Esophagus muscularis mucosa (tissue), 4 donors: ENCODE data around the gene ACAA1. TPM values are rescaled to one million over a fixed set of nuclear protein-coding genes. Genes with fewer than 3 reads are reported as not detected.

ENCODE experiments used
- DNase-seq: peaks from one replicate; pipeline ENCODE4 v3.0.0-alpha.2; 2017; ENCODE audit errors: extremely low spot score
- H3K27ac ChIP-seq, 4 donors: fragments of 200-600 bp; sonication (generic); replicated peaks in 1 of 4; 1 replicate in 3 of 4; 2 replicates in 1 of 4; pipeline ENCODE4 v1.5.1; 2016 to 2019; ENCODE audit warnings: mild to moderate bottlenecking in 1 of 4
- H3K27me3 ChIP-seq, 4 donors: fragments of 200-600 bp; sonication (generic); one replicate each; pipeline versions ENCODE4 v1.5.1 to v1.6.0; 2016 to 2019
- H3K36me3 ChIP-seq, 4 donors: fragments of 200-600 bp; sonication (generic); one replicate each; pipeline ENCODE4 v1.5.1; 2016 to 2019
- H3K4me1 ChIP-seq, 4 donors: fragments of 200-600 bp; sonication (generic); one replicate each; pipeline ENCODE4 v1.5.1; 2016 to 2019
- H3K4me3 ChIP-seq, 4 donors: fragments of 200-600 bp; sonication (generic); 1 replicate in 2 of 4; 2 replicates in 2 of 4; pipeline ENCODE4 v1.5.1; 2016 to 2019; ENCODE audit warnings: mild to moderate bottlenecking in 4 of 4, moderate library complexity in 1 of 4
- H3K9me3 ChIP-seq, 4 donors: fragments of 200-600 bp; sonication (generic); 1 replicate in 3 of 4; 2 replicates in 1 of 4; pipeline ENCODE4 v1.5.1; 2016 to 2019
- CTCF ChIP-seq, 3 experiments: fragments of 200-600 bp in 2 of 3; fragments of 450-650 bp in 1 of 3; sonication (generic) in 2 of 3; IDR thresholded peaks; one replicate each; pipeline ENCODE4 v1.5.1; 2017 to 2019; ENCODE audit warnings: antibody characterized with exemption in 3 of 3, mild to moderate bottlenecking in 2 of 3, moderate library complexity in 1 of 3
- EP300 ChIP-seq: sonication (generic); formaldehyde crosslinking; IDR thresholded peaks from one replicate; pipeline ENCODE4 v1.6.1; 2017; ENCODE audit warnings: antibody characterized with exemption
- POLR2A ChIP-seq: fragments of 450-650 bp; IDR thresholded peaks from one replicate; pipeline ENCODE4 v1.6.1; 2017; ENCODE audit warnings: antibody characterized with exemption, moderate library complexity, mild to moderate bottlenecking, low read depth
- POLR2AphosphoS5 ChIP-seq, 2 donors: sonication (generic); formaldehyde crosslinking; IDR thresholded peaks; one replicate each; pipeline ENCODE4 v1.6.1; 2017; ENCODE audit warnings: antibody characterized with exemption in 2 of 2
- WGBS: methylation state at CpG from one replicate; pipeline ENCODE4 v1.1.5; 2018; 5-methylcytosine and 5-hydroxymethylcytosine counted together
- intact Hi-C: fragments of 100-400 bp; cut with DNase I; formaldehyde crosslinking; loops from one replicate; pipeline ENCODE4 v1.15.1; 2023
- total RNA-seq, 4 donors: library from RNA; depleted of rRNA; stranded (reverse); fragments of >200 nt; gene quantifications; one replicate each; pipeline versions ENCODE4 v1.1.0 to v1.2.1, GENCODE V29; 2016

Gene ACAA1
- total RNA-seq, 4 donors from 2014 or later: 31.3 to 49.4 (median 39.1) TPM

GRCh38 chr3:38170722-38171121 is 33.8 kb upstream of the ACAA1 start:
- H3K36me3 ChIP-seq: no peaks in the 10 kb centered on the region
- no peaks in the 10 kb centered on the region for H3K9me3 ChIP-seq
- intact Hi-C loops: no loop called here
- TF ChIP-seq POLR2AphosphoS5 (IDR thresholded peaks at IDR 0.05): no peak
- no peak overlapping the region for H3K4me3 ChIP-seq
- DNase-seq: no peak
- WGBS: 83% methylated on average over 4 of the region's 4 CpGs
- H3K27ac ChIP-seq: peak overlapping the region in 1 of 4 donors; percentile 8
- H3K27me3 ChIP-seq: no peaks in the 10 kb centered on the region
- peaks cover 28 to 85% (median 74%) of the 10 kb centered on the region in 4 donors for H3K4me1 ChIP-seq

GRCh38 chr3:38169027-38169317 is 32.0 kb upstream of the ACAA1 start:
- 71% methylated on average over 1 of the region's 1 CpG for WGBS
- H3K4me3 ChIP-seq: no peak overlapping the region
- peaks cover 20 to 77% (median 69%) of the 10 kb centered on the region in 4 donors for H3K4me1 ChIP-seq
- H3K27me3 ChIP-seq: no peaks in the 10 kb centered on the region
- intact Hi-C loops: no loop called here
- no peak for TF ChIP-seq CTCF (IDR thresholded peaks at IDR 0.05)
- TF ChIP-seq POLR2A: no peak
- no peak for TF ChIP-seq POLR2AphosphoS5 (IDR thresholded peaks at IDR 0.05)
- TF ChIP-seq EP300: no peak
- no peak for DNase-seq
- H3K9me3 ChIP-seq: no peaks in the 10 kb centered on the region
- no peak overlapping the region for H3K27ac ChIP-seq
- no peaks in the 10 kb centered on the region for H3K36me3 ChIP-seq

- Histone ChIP-seq H3K4me1 (peaks cover 15 to 72% (median 67%) of the 10 kb centered on the region in 4 donors), H3K9me3 (no peaks in the 10 kb centered on the region), H3K36me3 (no peaks in the 10 kb centered on the region), H3K27ac (no peak overlapping the region), H3K27me3 (no peaks in the 10 kb centered on the region), H3K4me3 (no peak overlapping the region)
- intact Hi-C loops: no loop called here
- no peak for DNase-seq
- TF ChIP-seq POLR2AphosphoS5 (IDR thresholded peaks at IDR 0.05) (no peak), CTCF (IDR thresholded peaks at IDR 0.05) (no peak), POLR2A (no peak), EP300 (no peak)
- WGBS: 88% methylated on average over 4 of the region's 4 CpGs
Measured at GRCh38 chr3:38168151-38169026, 31.5 kb upstream of the ACAA1 start.

GRCh38 chr3:38167591-38167990 is 30.7 kb upstream of the ACAA1 start:
- Histone ChIP-seq H3K4me3 (no peak overlapping the region), H3K4me1 (peaks cover 14 to 69% (median 64%) of the 10 kb centered on the region in 4 donors), H3K27ac (no peak overlapping the region), H3K27me3 (no peaks in the 10 kb centered on the region), H3K9me3 (no peaks in the 10 kb centered on the region), H3K36me3 (no peaks in the 10 kb centered on the region)
- no peak for DNase-seq
- WGBS: 91% methylated on average over 4 of the region's 4 CpGs
- intact Hi-C loops: no loop called here
- TF ChIP-seq CTCF (IDR thresholded peaks at IDR 0.05) (no peak), POLR2AphosphoS5 (IDR thresholded peaks at IDR 0.05) (no peak), EP300 (no peak), POLR2A (no peak)

- DNase-seq: no peak
- WGBS: 2% methylated on average over 34 of the region's 62 CpGs
Measured at GRCh38 chr3:38165722-38166387, 28.9 kb upstream of the ACAA1 start.

More at GRCh38 chr3:38165722-38166387, 28.9 kb upstream of the ACAA1 start:
- Histone ChIP-seq H3K36me3 (no peaks in the 10 kb centered on the region), H3K4me1 (peaks cover 14 to 51% (median 48%) of the 10 kb centered on the region in 4 donors), H3K4me3 (peak overlapping the region; percentile 86 to 99 (median 92)), H3K9me3 (no peaks in the 10 kb centered on the region), H3K27me3 (no peaks in the 10 kb centered on the region), H3K27ac (peak overlapping the region; percentile 97 to 98 (median 97))
- intact Hi-C loops: loop anchor here (2.0 kb wide), 1 partner anchor 27 kb away; the partner anchor contains the start of gene MYD88
- TF ChIP-seq POLR2AphosphoS5 (IDR thresholded peaks at IDR 0.05): no peak
- TF ChIP-seq POLR2A: peak; percentile 0
- no peak for TF ChIP-seq CTCF (IDR thresholded peaks at IDR 0.05)
- no peak for TF ChIP-seq EP300
